Progenitor cell of endocrine pancreas (in vitro differentiated cells): ENCODE measurements around the gene EIF4G2. TPM values are rescaled to one million over a fixed set of nuclear protein-coding genes. Genes with fewer than 3 reads are reported as not detected.

Source experiments
- DNase-seq: peaks from one replicate; pipeline ENCODE4 v3.0.0; 2021; ENCODE audit warnings: low spot score; ENCODE audit not compliant: unreplicated experiment
- H3K27ac Mint-ChIP-seq: 2 replicates; pipeline ENCODE4 v1.8.0; 2021; ENCODE audit warnings: mild to moderate bottlenecking, moderate library complexity, mixed read lengths
- H3K27me3 Mint-ChIP-seq: 2 replicates; pipeline ENCODE4 v1.8.0; 2021; ENCODE audit warnings: mixed read lengths
- H3K36me3 Mint-ChIP-seq: 2 replicates; pipeline ENCODE4 v1.8.0; 2022; ENCODE audit warnings: mixed read lengths; ENCODE audit not compliant: insufficient read depth
- H3K4me1 Mint-ChIP-seq: 2 replicates; pipeline ENCODE4 v1.8.0; 2021; ENCODE audit warnings: low read depth, mixed read lengths
- H3K4me3 Mint-ChIP-seq: 2 replicates; pipeline ENCODE4 v1.8.0; 2021; ENCODE audit warnings: low read depth, mild to moderate bottlenecking, moderate library complexity, mixed read lengths
- H3K9me3 Mint-ChIP-seq: 2 replicates; pipeline ENCODE4 v1.8.0; 2021; ENCODE audit warnings: low read depth, mixed read lengths
- long read RNA-seq: library from polyadenylated mRNA; unstranded; transcript quantifications from one replicate; pipeline ENCODE4 v2.0.0, GENCODE V29; 2020
- total RNA-seq: library from RNA; stranded (reverse); gene quantifications from 2 replicates; pipeline ENCODE4 v1.2.1, GENCODE V29; 2021
- TF ChIP-seq, protein P1 (sequence below): fragments of 200-600 bp; sonication (generic); IDR thresholded peaks from one replicate; pipeline ENCODE4 v1.5.0; 2021; ENCODE audit warnings: antibody characterized with exemption, mild to moderate bottlenecking; ENCODE audit not compliant: unreplicated experiment

EIF4G2 gene
- 1,076 and 1,126 TPM in 2 replicates for total RNA-seq
- long read RNA-seq, transcript EIF4G2-204 (3 exons, 690 nt), result minor isoform, 5 of 569 reads
- long read RNA-seq, transcript EIF4G2-201 (22 exons, 3,978 nt), result major isoform, 127 of 569 reads
- long read RNA-seq, transcript EIF4G2-205 (21 exons, 3,654 nt), result minor isoform, 18 of 569 reads
- long read RNA-seq, transcript EIF4G2-202 (21 exons, 3,346 nt), result minor isoform, 7 of 569 reads
- long read RNA-seq, partial matches to known transcripts, result 386 of 569 reads
- long read RNA-seq, other reads (novel, unspliced or antisense), result 26 of 569 reads

DNA sequence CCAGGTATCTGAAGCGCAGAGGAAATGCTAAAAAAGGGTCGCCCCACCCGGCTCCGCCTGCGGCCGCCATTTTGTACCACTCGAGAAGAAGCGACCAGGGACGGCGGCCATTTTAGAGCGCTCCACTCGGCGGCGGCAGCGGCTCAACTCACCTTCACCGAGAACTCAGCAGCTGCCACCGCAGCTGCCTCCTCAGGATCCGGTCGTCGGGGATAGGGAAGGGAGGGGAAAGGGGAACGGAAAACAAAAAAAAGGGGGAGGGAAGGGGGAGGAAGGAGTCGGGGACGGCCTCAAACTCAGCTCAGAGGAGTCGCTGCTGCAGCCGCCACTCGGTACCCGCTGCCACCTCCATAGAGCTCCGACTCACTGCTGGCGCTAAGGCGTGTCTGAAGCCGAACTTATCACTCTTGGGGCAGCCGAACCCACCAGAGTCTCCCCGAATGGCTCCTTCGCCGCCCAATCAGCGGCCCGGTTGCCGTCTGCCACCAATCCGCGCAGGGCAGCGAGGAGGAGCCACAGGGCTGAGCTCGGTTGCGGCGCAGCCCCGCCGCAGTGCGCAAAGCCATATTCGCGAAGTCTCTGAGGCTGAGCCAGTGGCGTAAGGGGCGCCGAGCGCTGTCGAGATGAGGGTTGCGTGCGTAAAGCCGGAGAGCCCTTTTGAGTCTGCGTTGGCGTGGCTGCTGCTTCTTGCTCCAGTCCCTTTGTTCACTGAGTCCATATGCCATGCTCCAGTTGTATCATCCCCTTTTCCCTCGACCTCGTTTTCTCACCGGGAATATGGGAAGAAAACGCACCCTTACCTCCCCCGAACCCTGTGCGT, at the start of gene EIF4G2:
Gene EIF4G2, minus strand, starts transcription at position 374 of the 820 bp plus-strand sequence.
- H3K36me3 Mint-ChIP-seq, result peaks cover 37% of the 10 kb centered on the region
- peak; percentile 97 for DNase-seq
- H3K27ac Mint-ChIP-seq, result peak within 1 kb of the TSS; percentile 99
- peaks cover 38% of the 10 kb centered on the region for H3K4me1 Mint-ChIP-seq
- peak within 1 kb of the TSS; percentile 93 for H3K4me3 Mint-ChIP-seq
- TF ChIP-seq, protein P1, sequence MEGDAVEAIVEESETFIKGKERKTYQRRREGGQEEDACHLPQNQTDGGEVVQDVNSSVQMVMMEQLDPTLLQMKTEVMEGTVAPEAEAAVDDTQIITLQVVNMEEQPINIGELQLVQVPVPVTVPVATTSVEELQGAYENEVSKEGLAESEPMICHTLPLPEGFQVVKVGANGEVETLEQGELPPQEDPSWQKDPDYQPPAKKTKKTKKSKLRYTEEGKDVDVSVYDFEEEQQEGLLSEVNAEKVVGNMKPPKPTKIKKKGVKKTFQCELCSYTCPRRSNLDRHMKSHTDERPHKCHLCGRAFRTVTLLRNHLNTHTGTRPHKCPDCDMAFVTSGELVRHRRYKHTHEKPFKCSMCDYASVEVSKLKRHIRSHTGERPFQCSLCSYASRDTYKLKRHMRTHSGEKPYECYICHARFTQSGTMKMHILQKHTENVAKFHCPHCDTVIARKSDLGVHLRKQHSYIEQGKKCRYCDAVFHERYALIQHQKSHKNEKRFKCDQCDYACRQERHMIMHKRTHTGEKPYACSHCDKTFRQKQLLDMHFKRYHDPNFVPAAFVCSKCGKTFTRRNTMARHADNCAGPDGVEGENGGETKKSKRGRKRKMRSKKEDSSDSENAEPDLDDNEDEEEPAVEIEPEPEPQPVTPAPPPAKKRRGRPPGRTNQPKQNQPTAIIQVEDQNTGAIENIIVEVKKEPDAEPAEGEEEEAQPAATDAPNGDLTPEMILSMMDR, result no peak
- no peaks in the 10 kb centered on the region for H3K27me3 Mint-ChIP-seq
- H3K9me3 Mint-ChIP-seq, result no peaks in the 10 kb centered on the region

DNA sequence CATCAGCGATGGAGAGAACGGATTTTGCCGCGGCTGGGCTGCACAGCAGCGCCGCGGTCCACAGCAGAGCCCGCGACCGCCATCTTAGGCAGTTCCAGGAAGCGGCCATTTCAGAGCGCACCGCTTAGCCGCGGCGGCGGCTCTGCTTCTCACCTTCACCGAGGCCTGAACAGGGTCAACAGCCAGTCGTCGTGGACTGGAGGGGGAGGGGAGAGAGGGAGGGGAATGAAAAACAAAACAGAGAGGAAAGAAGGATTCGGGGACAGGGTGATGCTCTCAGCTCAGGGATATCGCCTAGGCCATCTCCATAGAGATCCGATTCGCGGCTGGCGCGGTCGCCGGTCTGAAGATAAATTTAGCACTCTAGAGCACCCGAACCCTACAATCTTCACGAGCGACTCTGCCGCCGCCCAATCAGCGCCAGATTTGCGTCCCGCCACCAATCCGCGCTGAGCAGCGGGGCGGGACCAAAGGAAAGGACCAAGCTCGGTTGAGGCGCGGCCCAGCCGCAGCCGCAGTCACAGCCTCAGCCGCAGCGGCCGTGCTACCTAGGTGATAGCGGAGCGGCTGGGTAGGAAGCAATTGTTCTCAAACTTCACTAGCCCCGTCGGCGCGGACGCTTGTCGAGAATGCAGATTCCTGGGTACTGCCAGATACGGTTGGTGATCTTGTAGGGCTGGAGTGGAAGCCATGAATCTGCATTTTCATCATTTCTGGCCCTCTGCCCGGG, 49.1 kb upstream of the EIF4G2 start, which contains the start of gene ZBED5:
Gene ZBED5, minus strand, starts transcription at position 345 of the 730 bp plus-strand sequence. CDS start 3,108 bp downstream, outside the sequence.
- Mint-ChIP-seq H3K27me3 (no peaks in the 10 kb centered on the region), H3K4me3 (peak within 1 kb of the TSS; percentile 100), H3K27ac (peak within 1 kb of the TSS; percentile 99), H3K9me3 (no peaks in the 10 kb centered on the region), H3K36me3 (peaks cover 14% of the 10 kb centered on the region), H3K4me1 (peaks cover 21% of the 10 kb centered on the region)
- peak; percentile 90 for DNase-seq
- TF ChIP-seq, protein P1, result peak; percentile 27

DNA sequence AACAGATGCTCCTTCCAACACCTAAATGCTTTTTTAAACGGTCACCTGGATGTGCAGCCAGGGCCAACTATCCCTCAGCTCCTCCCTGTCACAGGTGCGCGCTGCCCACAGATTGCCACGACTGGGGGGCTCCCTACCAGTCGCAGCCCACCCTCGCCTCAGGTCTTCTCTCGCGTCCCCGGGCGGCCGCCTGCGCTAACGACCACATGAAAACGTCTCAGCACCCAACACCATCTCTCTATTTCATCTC, 48.7 kb upstream of the EIF4G2 start:
- no peak for DNase-seq
- H3K27ac Mint-ChIP-seq, result peak overlapping the region; percentile 99
- H3K27me3 Mint-ChIP-seq, result no peaks in the 10 kb centered on the region
- peaks cover 14% of the 10 kb centered on the region for H3K36me3 Mint-ChIP-seq
- H3K9me3 Mint-ChIP-seq, result no peaks in the 10 kb centered on the region
- H3K4me3 Mint-ChIP-seq, result peak overlapping the region; percentile 100
- peaks cover 21% of the 10 kb centered on the region for H3K4me1 Mint-ChIP-seq
- TF ChIP-seq, protein P1, result no peak

DNA sequence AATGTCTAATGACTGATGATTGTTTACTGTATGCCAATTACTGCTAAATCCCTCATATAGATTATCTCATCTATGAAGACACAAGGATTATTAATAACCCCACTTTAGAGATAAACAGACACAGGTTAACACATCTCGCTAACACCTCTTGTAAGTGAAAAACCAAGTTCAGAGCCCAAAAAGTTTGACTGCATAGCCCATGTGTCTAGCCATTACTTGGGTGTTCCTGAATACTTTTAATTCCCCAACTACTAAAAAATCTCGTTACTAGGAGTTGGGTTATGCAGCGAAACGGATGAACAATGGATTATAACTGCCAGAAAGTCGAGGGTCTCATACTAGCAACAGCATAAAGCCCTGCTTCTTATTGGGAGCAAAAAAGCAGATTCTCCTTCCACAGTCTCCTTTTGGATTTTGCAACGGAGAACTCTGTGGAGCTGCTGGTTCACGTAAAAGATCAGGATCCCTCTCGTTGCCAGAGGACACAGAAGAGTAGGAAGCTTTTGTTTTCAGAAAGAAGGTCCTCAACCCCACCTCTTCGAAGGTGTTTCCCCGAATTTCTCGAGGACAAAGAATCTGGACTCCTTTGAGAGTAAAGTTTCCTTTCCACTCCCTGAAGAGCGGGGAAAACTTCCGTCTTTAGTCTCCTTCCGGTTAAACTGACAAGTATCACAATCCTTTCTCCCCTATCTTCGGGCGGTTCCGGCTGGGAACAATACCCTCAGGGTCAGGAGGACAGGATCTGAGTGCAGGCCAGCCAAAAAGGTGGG, 48.1 kb upstream of the EIF4G2 start:
- H3K36me3 Mint-ChIP-seq, result peaks cover 19% of the 10 kb centered on the region
- TF ChIP-seq, protein P1, result no peak

More for the DNA sequence above, 48.1 kb upstream of the EIF4G2 start:
- no peaks in the 10 kb centered on the region for H3K9me3 Mint-ChIP-seq
- H3K4me1 Mint-ChIP-seq, result peaks cover 19% of the 10 kb centered on the region
- no peak for DNase-seq
- peak overlapping the region; percentile 99 for H3K27ac Mint-ChIP-seq
- peak overlapping the region; percentile 100 for H3K4me3 Mint-ChIP-seq
- H3K27me3 Mint-ChIP-seq, result no peaks in the 10 kb centered on the region
